GM11168 (cell line): Measurements from ENCODE around the gene CCL27.
"Not testable (repeated sequence)": the region's sequence is repeated elsewhere in the genome, so short reads cannot be mapped to it uniquely, and the experiment has no call there.

Experiments
- in situ Hi-C: fragments of 300-500 bp; cut with MboI; formaldehyde crosslinking; loops from one replicate; pipeline ENCODE4 v1.12.0; 2022; ENCODE audit warnings: low sequenced_read_pairs; ENCODE audit not compliant: unreplicated experiment

The CCL27 gene

DNA sequence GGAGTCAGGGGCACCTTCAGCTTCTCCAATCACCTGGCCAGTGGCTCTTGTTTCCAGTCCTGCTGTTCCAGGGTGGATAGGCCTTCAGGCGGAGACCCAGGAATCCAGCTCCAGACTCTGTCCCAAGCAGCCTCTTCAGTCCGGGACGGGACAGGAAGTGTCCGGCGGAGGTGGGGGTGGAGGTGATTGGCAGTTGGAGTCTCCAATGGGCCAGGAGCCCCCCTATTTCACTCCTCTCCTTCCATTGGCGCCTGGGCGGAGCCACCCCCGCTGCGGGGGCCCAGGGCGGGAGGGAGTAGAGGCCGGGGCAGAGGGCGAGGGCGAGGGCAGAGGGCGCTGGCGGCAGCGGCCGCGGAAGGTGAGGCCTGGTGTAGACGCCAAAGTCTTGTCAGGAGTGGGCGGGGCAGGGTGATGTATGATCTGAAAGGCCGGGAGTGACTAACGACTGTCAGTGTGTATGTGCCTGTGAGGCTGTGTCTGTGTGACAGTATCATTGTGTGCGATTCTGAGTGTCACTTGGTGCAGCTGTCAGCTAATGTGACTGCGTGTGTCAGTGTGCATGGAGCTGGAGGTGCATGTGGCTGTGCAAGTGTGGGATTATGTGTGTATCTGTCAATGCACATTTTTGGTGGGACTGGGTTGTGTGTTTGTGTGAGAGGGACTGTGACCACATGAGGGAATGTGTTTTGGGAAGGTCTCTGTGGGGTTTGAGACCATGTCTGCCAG lies 10.4 kb downstream of the CCL27 start, which contains the start of gene IL11RA:
Gene IL11RA, plus strand, starts transcription at position 310 of the 726 bp plus-strand sequence. CDS start 3,033 bp downstream, outside the sequence.
- in situ Hi-C loops = no loop called here

DNA sequence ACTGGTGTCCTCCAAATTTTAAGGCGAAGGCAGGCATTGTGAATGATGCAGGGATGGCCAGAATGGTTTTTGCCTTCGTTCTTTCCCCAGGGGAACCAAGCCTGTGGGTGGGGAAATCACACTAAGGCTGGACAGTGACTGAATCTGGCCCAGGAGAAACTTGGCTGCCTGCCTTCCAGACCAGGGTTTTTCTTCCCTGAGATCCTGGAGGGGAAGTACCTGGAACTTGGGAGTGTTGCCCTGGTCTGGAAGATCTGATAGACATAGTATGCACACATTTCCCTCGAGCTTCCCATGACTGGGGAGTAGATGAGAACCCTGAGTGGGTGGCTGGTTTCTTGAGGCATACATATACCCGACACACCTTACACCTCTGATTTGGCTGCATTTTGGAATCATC lies 11.1 kb downstream of the CCL27 start:
- in situ Hi-C loops = no loop called here

DNA sequence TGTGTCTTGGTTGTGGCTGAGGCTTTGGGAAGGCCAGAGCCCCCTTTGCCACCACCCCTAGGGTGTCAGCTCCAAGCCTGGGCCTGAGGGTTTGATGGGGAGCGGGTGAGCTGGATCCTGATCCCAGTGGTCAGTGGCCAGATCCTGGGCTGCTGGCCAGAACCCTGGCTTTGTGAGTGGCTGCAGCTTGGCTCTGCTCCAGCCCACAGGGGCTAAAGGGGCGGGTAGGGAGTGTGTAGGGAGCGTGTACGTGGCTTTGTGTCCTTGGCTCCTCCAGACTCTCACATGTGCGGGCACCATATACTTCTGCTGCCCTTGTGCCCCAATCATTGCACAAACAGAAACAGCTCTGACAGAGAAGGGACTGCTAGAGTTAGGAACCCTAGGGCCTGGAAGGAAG lies 11.6 kb downstream of the CCL27 start:
- in situ Hi-C loops = no loop called here

DNA sequence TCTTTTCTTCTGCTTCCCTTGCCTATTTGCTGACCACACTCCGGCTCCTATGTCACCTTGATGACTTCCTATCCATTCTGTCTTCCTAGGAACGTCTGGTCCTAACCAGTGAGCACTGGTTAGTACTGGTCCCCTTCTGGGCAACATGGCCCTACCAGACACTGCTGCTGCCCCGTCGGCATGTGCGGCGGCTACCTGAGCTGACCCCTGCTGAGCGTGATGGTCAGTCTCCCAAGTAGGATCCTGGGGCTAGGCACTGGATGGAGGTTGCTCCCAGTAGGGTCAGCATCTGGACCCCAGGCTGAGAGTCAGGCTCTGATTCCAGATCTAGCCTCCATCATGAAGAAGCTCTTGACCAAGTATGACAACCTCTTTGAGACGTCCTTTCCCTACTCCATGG lies 13.8 kb downstream of the CCL27 start:
- in situ Hi-C loops = no loop called here

DNA sequence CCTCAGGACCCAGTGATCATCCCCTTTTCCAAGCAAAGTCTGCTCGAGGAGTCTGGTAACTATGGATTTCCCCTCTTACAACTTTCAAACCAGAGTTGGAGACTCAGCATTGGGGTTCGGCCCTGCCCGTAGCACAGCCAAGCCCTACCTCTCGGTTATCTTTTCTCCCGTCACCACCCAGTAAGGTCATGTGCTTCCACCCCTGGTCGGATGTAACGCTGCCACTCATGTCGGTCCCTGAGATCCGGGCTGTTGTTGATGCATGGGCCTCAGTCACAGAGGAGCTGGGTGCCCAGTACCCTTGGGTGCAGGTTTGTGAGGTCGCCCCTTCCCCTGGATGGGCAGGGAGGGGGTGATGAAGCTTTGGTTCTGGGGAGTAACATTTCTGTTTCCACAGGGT lies 14.8 kb downstream of the CCL27 start:
- in situ Hi-C loops = no loop called here

DNA sequence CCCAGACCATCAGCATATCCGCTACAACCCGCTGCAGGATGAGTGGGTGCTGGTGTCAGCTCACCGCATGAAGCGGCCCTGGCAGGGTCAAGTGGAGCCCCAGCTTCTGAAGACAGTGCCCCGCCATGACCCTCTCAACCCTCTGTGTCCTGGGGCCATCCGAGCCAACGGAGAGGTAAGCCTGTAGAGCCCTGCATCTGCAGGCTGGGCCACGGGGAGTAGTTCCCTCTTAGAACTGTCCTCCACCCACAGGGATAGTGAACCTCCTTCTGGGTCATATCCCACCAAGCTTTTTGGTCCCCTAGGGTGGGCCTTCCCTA lies 15.4 kb downstream of the CCL27 start:
- in situ Hi-C loops = no loop called here

DNA sequence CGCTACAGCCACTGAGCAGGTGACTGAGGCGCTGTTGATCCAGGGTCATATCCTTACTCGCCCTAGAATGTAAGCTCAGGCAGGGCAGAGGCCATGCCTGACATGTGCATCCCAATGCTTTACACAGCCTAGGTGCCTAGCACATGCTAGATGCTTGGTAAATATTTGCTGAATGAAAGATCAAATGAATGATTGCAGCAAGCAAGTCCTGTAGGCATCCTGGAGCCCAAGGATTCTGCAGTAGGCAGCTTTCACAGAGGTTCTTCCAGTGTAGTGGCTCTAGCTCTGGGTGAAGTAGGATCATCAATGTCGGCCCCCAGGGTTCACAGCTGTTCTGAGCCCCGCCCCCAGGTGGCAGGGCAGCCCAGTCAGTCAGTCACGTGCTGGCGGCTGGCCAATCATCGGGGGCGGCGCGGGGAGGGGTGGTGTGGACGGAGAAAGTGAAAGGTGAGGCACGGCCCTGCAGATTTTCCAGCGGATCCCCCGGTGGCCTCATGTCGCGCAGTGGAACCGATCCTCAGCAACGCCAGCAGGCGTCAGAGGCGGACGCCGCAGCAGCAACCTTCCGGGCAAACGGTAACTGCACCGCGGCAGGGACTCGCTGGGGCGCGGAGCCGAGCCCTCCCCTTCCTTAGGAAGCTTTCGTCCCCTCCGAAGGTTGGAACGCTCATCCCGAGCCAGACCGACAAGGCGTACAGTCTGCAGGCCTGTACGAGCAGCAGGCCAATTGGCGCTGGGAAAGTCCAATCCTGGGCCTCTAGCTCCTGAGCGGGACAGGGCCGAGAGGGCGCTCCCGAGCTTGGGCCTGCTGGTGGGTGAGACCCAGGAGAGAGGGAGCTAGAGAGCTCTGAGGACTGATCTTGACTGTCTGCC lies 16.0 kb downstream of the CCL27 start, which contains the start of gene GALT:
Gene GALT, plus strand, starts transcription at position 465 of the 873 bp plus-strand sequence. Its CDS starts 30 bp downstream, at position 495.
- in situ Hi-C loops = no loop called here

DNA sequence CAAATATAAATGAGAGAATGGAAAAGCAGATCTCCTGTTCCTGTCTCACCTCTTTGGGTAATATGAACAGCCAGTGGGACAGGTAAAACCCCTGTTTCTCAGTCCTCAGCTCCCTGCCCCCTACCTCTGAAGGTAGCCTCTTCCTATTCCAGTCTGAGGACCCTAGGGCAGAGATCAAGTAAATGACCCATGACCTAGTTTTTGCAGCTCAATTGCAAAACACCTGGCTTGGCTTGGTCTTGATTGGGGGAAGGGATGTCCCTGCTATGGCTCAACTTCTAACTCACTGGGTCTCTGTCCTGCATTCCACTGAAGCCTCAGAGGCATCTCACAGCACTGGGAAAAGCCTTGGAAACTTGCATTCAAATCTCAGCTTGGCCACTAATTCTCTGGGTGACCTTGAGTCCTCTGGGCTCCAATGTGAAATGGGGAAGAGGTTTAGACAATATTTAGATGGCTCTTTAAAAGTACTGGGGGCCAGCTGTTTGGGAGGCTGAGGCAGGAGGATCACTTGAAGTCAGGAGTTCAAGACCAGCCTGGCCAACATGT lies 17.6 kb downstream of the CCL27 start:
- in situ Hi-C loops = no loop called here

DNA sequence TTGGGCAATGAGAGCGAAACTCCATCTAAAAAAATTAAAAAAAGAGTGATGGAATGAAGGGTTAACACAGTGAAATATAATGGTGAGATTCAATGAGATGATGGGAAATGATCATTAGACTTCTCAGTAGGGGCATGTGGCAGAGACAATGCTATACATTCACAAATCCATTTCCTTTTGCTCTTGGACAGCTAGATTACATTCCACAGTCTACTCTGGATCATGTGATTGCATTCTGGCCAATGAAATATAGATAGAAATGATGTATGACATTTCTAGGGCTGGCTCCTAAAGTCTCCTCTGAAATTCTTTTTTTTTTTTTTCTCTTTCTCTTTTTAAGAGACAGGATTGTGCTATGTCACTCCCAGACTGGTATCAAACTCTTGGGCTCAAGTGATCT lies 19.8 kb downstream of the CCL27 start:
- in situ Hi-C loops = no loop called here

DNA sequence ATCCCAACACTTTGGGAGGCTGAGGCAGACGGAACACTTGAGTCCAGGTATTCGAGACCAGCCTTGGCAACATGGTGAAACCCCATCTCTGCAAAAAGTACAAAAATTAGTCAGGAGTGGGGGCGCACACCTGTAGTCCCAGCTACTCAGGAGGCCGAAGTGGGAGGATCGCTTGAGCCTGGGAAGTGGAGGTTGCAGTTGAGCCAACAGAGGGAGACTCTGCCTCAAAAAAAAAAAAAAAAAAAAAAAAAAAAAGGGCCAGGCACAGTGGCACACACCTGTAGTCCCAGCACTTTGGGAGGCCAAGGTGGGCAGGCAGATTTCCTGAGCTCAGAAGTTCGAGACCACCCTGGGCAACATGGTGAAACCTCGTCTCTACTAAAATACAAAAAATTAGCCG lies 23.1 kb downstream of the CCL27 start:
- in situ Hi-C loops = not testable (repeated sequence)

DNA sequence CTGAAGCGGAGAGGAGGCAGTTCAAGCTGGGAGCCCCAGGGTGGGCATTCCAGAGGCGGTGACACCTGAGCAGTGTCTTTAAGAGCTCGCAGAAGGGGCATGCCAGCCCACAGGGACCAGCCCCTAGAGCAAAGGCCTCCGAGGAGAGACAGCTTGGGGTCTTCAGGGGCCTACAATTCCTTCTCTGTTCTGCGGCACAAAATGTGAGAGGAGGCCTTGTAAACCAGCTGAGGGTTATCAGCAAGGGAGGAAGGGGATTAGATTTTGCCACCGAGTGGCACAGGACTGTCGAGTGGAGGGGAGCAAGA lies 24.4 kb downstream of the CCL27 start:
- in situ Hi-C loops = no loop called here

DNA sequence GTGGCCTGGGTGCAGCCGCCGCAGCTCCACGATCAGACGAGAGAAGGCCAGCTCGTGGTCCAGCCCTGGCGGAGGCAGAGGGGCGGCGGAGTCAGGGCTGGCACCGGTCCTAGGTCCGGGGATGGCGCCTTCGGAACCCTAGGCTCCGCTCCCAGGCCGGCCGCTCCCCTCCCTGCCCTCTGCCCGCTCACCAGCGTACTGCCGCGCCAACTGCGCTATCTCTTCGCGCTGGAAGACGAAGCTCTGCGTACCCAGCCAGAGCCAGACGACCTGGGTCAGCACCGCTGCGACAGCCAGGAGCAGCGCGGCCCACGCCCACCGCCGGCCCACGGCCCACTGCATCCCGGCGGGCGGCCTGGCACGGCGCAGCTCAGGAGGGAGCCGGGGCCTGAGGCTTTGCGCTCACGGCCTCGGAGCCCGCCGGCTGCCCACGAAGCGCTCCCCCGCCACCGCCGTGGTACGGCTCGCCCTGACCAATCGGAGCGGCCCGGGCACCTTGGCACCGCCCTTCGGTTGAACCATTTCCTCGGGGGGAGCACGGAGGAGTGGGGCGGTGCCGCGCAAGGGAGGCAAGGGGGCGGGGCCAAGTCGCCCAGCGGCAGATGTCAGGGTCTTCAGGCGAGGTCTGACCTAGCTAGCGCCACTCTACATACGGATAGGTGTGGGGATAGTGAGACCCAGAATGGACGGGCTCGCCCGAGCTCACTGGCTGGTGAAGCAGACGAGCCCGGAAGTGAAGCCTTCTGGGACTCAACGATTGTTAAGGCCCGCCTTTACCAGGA lies 24.9 kb downstream of the CCL27 start, which contains the start of gene SIGMAR1:
Gene SIGMAR1, minus strand, starts transcription at position 432 of the 782 bp plus-strand sequence. Its CDS starts 90 bp downstream, at position 342.
- in situ Hi-C loops = no loop called here

DNA sequence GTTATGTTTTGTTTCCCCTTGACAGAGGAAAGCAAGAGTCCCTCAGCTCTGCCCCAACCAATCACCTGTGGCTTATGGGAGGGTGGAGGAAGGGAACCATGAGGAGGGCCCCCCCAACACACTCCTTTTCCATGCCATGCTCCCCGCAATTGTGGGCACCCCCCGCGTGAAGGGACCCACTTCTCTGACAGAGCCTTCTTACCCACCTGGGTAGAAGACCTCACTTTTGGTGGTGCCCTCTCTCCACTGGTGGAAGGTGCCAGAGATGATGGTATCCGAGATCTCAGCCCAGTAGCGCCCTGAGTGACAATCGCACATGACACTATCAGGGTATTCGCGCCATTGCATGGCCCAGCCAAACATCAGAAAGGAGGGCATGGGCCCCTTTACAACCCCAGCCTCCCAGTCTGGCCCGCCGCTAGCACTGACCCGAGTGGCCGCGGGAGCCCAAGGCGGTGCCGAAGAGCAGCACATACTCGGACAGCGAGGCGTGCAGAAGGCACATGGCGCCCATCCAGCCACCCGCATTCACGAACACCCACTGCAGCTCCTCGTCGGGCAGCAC lies 25.6 kb downstream of the CCL27 start:
- in situ Hi-C loops = no loop called here

DNA sequence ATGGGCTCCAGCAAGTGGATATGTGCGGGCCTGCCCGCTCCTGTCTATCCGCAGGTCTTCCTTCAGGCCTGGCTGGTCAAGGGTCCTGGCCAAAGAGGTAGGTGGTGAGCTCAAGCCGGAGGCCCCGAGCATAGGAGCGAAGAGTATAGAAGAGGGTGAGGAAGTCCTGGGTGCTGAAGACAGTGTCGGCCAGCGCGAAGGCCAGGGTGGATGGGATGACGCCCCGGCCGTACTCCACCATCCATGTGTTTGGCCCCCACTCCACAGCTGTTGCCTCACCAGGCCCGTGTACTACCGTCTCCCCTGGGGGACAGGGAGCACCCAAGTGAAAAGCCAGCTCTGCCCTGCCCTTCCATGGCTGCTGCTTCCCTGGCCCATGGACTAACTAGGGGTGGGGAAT lies 26.9 kb downstream of the CCL27 start:
- in situ Hi-C loops = no loop called here

DNA sequence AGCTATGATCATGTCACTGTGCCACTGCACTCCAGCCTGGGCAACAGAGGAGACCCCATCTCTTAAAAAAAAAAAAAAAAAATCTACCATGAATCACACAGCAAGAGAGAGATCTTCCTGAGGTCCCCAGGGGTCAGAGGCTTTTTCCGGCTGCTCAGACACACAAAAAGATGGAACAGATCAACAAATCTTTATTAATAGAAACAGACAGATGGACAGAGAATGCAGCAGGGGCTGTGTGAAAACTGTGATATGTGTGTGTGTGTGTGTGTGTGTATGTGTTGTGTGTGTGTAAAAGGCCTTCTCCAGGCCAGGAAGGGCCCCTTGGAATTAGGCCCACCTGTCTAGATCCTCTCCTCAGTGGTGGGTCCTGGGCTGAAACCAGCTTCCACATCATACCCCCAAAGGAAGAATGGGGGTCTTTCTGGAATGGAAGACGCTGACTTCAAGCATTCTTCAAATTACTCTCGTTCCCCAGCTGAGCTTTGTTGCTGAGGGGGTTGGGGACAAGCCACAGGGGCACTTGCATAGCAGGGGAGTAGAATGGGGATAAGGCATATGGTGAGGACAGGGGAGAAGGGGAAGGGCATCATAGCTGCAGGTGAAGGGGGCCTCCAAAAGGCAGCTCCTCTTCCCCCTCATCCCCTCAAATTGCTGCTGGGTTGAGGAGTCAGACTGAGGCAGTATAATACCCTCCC lies 27.8 kb downstream of the CCL27 start:
- in situ Hi-C loops = no loop called here

DNA sequence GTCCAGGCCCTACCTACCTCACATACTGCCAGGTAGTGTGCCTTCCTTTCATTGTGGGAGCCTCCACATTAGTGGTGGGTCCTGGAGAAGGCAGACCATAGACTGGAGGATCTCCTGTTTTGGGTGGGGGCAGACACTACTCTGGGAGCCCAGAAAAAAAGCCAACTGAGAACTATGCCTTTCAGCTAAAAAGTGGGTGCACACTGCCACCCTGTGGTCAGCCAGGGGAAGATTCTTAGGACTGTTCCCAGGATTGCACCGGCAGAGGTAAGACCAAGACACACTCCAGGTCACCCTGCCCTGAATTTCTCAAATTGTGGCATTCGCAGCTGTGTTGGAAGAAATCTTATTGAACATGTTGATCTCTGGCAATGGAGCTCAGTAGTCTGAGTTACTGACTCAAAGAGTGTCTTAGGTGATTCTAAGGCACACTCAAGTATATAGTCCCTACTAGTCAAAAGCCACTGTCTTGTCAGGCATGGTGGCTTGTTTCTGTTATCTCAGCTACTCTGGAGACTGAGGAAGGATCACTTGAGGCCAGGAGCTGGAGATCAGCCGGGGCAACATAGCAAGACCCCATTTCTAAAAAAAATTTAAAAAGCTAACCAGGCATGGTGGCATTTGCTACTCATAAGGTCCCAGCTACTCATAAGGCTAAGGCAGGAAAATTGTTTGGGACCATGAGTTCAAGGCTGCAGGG lies 28.5 kb downstream of the CCL27 start:
- in situ Hi-C loops = no loop called here

DNA sequence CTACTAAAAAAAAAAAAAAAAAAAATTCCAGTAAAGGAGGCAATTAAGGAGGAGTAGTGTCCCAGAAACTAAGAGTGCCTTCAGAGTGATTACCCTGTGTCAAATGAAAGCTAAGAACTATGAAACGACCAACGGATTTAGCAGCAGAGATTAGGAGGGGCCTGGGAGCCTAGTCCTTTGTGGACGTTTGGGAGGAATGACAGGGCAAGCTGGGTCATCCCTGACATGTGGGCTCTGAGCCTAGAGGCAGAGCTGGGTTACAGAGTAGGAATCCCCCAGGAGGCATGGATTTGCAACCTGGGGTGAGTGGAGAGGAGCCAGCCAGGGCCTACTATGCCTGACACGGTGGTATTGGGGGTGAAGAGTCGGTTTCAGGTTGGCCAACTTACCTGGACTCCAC lies 29.3 kb downstream of the CCL27 start:
- in situ Hi-C loops = no loop called here

DNA sequence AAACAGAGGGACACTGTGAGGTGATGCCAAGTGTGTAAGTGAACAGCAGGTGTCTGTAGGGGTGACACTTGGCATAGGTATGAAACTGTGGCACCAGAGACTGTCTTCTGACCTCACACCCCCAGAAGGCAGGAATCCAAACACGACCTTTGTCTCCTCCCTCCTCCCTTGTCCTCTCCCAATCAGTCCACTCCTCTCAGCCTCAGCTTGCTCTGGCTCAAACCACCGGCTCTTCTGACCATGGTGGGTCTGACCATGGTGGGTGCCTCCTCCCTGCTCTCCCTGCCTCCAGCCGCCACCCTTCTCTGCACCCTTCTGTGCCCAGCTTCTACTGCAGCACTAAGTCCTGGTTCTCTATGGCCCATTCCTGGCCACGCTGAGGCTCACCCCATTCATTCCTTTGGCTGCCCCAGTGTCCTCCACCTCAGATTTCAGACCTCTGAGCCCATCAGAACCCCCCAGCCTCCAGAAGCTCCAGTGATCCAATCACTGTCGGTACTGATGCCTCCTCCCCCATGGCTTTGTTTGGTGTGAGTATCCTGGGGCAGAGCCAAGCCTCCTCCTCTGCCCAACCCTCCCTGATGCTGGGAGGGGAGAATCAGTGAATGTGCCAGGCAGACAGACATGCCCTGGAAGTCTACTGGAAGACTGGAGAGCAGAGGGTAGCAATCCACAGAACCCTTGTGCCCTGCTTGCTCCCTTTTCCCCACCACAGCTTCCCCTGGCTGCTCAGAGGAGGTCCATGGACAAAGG lies 31.9 kb downstream of the CCL27 start:
- in situ Hi-C loops = no loop called here

DNA sequence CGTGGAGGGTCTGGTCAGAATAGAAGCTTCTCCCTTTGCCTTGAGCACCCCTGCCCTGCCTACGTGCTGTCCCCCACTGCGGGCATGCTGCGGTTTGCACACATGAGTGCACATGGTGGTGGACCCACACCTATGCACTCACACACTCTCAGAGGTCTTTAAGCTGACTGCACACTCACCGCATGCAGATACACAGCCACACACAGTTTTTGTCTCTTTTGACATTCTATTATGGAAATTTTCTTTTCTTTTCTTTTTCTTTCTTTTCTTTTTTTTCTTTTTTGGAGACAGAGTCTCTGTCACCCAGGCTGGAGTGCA lies 33.0 kb downstream of the CCL27 start:
- in situ Hi-C loops = no loop called here
